NCI-H1417 (cell line): Measurements from ENCODE around the gene KCNAB1.

Source experiments
- DNase-seq, 3 experiments: peaks; one replicate each; lab custom pipeline; 2025; lab: John Stamatoyannopoulos, UW

KCNAB1 gene

DNA sequence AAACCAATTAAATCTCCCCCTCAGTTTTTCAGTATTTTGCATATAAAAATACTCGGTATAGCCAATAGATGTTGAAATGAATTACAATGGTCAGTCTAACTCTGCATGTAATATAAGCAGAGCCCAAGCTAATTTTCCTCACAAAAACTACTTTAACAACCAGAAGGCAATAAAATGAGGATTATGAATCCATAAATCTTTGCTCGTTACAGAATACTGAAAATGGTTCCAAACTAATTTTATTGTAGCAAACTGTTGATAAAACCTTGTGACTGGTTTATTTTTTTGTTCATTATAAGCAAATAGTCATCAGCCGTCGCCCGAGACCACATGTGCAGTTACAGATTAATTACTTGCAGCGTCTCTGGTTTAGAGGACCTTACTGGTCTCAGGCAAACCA is 251.3 kb downstream of the KCNAB1 start:
- DNase-seq: no peak

DNA sequence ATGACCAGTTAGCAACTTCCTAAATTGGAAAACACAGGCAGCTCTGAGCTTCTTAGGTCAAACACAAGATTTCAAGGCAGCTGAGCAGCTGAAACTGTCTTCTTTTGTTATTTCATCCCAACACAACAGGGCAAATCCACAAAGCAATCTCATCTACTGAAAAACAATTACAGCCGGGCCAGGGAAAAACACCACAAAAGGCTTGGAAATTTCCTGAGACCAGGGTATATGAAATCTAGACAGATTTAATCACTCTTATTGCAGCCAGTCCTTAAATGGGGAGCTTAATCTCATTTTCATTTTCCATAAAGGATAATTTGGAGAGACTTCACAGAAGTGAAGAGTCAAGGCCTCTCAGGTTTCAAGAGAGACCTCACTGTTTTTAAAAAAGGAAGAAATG is 252.7 kb downstream of the KCNAB1 start:
- no peak for DNase-seq

DNA sequence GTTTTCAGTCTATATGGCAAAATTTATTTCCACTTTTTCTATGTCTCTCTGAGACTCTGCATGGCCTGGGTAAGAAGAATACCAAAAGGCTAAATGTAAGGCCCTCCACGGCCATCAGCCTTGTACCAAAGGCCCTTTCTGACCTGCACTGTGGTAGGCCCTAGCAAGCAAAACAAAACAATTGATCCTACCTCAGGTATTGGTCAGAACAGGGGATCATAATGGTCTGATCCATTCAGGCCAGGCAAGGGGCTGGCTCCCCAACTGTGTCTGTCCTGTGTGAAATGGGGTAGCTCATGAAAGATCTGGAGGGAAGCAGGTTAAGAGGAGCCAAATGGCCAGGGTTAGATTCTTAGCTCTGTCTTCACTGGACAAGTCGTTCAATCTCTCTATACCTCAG is 253.3 kb downstream of the KCNAB1 start:
- DNase-seq: no peak

DNA sequence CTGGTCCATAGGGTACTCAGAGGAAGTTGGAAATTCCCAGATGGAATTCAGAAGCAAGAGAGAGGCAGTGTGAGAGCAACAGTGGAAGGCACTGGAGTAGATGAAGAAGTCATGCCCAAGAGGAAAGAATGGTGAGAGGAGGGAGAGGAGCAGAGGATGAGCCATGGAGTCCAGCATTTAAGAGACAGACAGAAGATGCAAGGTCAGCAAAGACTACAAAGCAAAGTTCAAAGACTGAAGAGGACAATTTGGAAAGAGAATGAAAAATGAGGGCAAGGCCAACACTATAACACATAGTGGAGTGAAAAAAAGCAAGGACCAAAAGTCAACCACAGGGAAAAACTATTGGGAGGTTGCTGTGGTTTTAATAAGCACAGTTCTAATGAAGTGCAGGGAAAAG is 255.8 kb downstream of the KCNAB1 start:
- no peak for DNase-seq

DNA sequence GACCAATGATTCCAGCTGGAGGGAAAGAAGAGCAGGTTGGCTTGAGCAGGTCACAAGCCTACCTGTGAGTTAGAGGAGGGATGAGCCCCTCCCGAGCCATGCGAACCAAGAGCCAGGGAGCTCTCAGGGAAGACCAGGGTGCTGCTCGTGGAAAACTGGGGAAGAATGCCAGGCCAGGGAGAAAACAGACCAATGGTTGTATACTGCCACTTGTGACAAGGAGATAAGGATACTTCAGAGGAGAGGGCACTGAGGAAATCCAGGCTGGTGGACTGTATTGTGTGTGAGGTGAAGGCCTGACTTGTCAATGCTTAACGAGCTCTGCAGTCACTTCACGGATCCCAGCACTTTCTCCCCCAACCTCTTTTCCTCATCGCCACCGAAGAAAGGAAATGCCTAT is 256.9 kb downstream of the KCNAB1 start:
- DNase-seq: no peak

DNA sequence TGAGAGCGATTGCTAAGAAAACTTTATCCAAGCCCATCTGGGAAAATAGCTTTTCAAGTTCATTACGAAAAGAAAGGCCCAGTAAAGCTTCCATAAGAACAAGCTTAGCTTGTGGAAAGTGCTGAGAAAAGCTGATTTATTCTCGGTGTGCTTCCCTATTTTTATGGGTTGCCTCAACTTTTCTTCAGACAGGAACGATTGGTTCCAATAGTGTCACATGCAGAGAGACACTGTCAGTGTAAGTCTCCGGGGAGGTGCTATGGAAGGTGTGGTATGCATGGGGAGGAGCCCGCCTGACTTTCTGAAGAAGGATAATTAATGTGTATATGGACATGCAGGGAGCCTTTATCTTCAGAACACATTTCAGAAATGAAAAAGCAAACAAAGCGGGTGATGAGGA is 257.3 kb downstream of the KCNAB1 start:
- no peak for DNase-seq

DNA sequence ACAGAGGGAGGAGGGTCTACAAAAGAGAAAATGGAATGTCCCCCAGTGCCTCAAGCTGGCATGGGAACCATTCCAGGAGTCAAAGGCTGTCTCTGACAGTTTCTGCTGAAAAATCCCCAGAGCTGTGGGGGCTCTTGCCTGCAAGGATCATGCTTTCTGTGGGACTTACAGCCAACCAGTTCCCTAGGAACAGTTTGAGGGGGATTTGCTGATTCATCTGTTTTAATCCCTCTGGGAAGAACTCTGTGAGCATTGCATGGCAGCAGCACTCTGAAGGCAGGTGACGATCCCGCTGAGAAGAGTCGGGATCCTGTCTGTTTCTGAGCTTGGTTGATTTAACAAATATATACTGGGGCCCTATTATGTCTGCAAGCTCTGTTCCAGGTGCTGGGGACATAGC is 258.5 kb downstream of the KCNAB1 start:
- DNase-seq: no peak

DNA sequence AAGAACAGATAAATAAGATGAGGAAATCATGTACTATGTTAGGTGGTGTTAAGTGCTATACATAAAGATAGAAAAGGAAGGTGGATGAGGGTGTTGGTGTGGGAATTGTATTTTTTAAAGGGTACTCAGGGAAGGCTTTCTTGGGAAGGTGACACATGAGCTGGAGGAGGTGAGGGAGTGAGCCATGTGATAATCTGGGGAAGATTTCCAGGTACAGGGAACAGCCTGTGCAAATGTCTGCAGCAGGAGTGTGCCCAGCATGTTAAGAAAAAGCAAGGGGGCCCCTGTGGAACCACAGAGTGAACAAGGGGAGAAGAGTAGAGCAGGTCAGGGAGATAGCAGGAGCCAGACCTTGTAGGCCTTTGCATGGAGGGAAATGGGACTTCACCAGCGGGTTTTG is 258.9 kb downstream of the KCNAB1 start:
- DNase-seq: no peak

DNA sequence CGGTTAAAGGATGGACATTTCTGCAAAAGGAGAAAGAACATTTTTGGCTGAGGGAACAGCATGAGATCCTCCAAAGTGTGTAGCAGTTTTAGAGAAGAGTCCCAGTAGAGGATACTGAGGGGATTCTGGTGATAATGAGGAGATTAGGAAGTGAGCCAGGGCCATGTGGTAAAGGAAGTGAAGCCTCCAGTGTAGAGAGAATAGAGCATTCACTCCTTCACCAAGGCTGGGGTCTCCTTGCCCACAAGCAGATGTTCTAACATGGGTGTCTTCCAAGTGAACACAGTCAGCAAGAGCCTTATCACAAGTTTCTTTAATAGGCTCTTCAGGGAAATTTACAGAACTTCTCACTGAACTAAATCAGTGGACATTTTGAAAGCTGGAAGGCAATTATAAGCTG is 260.9 kb downstream of the KCNAB1 start:
- DNase-seq: no peak

DNA sequence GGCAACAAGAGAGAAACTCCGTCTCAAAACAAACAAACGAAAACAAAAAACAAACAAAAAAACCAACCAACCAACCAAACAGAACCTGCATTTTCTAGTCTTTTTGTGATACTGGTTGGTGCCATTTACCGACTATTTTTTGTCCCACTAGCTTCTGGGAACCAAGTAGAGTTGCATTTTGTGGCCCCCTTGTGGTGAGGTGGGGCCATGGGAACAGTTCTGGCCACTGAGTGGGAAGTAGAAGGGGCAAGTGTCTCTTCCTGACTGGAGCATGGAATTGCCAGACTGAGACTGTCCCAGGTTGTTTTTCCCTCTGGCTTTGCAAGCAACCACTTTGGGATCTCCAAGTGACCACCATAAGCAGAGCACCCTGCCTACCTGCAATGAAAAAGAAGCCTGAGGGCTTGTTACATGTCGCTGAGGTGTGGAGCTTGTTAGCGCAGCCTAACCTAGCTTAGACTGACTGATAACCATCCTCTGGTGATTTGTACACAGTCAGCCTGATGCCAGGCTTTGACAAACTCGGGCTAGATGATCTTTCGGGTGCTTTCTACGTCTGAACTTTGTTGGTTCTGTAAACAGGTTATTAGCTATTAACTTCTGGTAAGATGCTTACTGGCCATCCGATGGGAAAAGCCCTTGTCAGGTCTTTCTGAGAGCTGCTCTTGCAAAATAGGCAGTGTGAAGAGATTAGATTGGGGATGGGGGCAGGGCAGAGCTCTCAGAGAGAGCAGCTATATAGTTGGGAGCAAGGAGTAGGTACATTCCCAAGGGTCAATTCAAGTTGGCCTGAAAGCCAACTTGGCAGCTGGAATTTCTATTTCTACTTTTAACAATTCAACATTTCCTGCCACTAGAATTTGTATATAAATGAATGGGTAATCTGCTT is 262.3 kb downstream of the KCNAB1 start:
- peak; percentile 2 to 64 (median 18) for DNase-seq

DNA sequence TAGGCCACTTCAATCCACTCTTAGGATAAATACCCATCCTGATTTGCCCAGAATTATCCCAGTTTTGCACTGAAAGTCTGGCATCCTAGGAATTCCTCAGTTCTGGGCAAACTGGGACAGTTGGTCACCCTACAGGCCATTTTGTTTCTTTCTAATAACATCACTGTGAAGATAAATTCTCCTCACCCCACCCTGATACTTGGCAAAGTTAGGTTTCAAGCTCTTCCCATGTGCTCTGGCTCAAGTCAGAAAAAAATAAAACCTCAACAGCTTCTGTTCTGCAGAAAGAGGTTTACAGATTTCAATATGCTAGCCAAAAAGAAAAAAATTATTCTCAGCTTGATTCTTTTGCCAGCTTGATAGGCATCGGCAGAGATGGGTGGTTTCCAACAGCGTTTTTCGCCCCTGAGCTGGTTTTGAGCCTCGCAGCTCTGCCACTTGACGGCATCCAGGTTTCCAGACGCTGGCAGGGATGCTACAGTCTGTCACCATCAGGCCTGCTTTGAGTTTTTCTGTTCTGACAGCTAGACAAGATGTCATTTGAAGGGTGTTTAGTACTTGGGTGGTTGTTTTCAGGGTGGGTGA is 263.2 kb downstream of the KCNAB1 start:
- no peak for DNase-seq

DNA sequence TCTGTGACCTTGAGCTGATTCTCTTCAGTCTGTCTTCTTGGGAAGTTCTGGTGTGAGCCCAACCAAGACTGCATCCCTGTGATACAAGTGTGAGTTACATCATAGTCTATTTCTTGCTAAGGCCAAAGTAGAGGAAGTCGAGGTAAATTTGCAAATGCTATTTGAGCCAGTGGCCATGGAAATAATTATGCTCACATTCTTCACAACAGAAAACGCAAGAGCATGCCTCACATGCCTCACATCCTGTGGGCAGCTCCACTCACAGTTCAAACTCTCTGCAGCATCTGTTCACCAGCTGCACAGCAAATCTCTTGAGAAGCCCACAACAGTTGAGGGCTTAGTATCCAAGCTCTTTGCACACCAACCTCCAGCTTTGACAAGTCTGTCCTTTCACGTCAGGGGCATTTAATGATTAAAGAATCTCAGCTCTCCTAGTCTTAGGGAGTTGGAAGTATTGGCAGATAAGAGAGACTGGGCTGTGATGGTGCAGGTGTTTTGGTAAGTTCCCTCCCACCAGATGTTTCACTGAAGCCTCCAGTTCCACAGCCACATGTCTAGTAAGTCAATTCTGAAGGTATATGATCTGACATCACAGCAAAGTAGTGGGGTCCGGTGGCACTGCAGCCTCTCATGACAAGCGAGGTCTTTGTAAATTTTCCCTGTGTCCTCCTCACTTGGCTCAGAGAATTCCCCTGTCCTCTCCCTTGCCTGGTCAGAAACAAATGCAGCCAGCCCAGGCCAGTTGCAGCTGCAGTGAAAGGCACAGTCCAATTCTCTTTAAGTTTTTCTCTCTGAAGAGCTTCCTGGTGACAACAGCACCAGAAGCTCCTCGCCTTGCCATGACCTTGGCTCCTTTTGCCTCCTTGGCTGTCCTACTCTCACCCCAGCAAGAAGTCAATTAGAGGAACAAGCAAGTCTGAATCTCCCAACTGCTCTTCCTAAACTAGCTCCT is 268.4 kb downstream of the KCNAB1 start:
- DNase-seq: no peak

DNA sequence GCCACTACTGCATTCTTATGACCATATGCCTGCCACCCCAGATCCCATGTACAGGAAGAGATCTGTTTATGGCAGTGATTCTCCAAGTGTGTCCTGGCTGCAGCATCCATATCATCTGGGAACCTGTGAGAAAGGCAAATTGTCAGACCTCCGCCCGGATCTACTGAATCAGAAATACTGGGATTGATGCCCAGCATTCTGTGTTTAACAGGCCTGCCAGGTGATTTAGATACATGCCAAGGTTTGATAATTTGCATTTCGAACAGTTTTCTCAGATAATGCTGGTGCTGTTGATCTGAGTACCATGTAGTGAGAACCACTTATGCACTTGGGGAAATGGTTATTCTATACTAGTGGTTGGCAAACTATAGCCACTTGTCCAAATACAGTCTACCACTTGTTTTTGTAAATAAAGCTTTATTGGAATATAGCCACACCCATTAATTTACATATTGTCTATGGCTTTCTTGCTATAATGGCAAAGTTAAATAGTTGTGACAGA is 269.1 kb downstream of the KCNAB1 start:
- DNase-seq: no peak

DNA sequence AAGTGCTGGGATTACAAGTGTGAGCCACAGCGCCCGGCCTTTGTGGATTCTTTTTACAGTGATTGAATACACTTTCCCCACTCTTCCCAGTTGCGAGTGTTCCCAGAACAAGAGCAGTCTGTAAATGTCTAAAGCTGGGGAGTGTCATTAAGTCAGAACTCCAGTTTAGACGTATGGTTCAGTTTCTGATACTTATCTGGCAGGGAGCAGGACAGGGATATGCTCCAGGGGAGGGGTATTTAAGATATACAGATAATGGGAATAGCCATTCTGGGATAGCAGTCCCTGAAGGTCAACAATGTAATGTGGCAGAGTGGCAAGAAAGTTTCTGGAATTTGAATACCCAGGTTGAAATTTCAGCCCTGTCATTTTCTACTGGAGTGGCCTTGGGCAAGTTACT is 270.5 kb downstream of the KCNAB1 start:
- no peak for DNase-seq

DNA sequence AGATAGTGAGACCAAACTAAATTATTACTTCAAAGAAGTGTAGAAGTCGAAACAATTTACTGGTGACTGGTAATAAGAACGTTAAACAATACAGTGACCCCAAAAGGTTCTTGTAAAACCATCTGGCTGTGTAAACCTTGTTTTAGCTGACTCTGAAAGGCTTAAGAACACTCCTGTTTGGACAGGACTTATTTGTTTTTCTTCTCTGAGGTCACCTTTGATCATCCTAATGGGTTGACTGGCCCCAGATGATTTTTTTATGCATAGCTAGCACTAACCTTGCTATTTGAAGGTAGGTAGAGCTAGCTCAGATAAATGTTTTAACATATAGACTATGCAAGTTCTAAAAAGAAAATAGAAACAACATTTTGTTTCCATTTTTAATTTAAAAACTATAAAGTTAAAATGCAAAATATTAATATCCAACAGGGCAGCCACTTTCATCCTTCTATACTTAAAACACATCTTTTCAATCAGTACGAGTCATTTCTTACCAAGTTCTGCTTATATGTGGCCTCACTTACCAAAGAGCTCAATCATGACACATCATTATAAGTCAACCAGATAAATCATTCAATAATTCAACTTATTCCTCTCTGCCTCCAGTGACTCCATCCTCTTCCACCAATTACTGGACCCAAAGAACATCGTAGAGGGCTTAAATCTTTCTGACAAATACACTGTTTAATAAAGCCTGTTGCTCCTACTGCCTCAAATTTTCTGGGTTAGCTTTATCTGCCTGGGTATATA is 275.8 kb downstream of the KCNAB1 start:
- no peak for DNase-seq

DNA sequence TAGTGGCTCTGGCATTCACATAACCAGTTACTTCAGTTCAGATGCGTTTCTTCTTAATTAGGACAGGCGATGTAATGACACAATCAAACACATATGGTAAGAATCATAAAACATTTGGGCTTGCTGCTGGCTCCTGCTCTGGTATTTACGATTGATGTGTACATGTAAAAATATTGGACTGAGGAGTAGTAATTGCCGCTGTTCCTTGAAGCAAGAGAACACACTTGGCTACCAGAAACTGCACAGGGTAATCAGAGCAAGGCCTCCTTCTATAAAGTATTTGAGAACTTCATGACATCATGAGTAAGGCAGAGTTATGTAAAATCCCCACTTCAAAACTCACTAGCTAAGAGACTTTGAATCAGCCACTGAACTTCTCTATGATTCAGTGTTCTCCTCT is 276.5 kb downstream of the KCNAB1 start:
- DNase-seq: no peak

DNA sequence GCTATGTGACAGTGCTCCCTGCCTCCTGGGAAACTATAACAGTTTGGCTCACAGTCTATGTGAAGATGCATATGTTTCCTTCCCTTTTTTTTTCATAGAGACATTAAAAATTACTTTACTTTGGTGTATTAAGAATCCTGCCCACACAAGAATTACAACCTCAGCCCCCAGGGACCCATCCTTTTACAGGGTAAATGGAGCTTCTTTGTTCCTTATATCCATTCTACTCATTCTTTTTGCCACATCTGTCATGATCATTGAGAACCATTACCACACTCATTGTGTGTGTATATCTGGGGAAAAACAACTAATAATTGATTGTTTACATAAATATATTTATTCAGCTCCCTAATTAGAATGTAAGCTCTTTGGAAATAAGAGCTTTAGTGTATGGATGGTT is 277.2 kb downstream of the KCNAB1 start:
- no peak for DNase-seq

DNA sequence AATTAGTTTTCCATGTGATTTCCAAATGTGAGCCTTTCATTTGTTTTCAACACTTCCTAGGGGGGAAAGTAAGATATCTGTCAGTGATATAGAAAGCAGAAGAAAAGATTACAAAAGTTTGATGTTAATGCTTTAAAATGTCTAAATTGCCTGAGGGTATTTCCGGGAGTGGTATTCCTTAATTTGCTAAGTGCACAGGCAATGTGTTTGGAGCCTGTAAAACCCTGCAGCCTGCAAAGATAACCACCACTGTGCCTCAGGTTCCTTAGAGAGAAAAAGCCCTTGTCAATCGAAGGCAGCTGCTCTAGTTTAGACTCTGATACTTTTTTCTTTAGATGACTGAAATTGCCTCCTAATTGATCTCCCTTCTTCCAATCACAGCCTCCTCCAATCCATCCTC is 279.7 kb downstream of the KCNAB1 start:
- DNase-seq: no peak

DNA sequence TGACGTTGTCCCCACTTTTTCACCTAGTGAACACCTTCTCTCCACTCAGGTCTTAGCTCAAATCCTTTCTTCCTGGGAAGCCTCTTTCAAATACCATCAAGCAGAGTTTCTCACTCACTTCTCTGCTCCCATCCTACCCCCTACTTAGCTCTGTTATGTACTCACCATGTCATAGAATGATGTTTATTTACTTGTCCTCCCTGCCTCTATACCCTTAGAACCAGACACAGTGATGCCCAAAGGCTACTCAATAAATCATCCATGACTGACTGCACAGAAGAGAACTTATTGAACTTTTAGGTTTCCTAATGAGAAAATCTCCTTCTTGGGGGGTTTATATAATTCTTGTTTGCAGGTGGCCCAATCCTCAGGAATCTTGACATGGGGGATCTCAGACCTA is 280.4 kb downstream of the KCNAB1 start:
- peak in 1 of 3 experiments; percentile 20 for DNase-seq

DNA sequence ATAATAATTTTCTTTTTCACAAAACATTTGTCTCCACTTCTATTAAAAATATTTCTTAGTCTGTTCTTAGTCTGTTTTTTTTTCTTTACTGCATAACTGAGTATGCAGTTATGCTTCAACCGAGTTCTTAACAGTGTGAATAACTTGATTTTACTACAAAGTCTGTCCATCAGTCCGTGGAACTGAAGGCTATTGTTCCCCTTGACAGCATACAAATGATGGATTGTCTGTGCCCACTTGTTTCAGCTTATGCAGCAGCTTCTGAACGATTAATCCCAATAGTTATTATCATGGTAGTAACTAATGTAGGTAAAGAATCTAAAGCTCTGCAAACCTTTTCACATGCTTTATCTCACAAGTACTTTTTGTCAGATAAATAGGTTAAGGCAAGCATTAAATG is 283.8 kb downstream of the KCNAB1 start:
- peak in 1 of 3 experiments; percentile 67 for DNase-seq

DNA sequence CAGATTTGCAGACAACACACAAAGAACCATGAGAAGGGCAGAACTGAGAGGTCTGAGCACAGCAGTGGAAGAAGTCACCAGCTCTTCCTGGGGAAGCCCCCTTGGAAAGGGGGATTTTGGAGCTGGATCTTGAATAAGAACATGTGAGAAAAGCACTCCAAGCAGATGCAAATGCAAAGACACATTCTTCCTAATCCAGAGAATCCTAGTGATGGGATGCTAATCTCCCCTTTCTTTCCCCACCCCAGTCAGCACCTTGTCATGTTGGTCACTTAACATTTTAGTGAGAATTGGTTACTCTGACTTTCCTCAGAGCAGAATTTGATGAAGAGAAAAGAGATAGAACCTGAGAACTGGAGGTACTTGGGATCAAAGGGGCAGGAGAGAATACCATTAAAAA is 286.0 kb downstream of the KCNAB1 start:
- DNase-seq: no peak
